Muscle layer of colon (tissue), 2 donors: ENCODE measurements around the gene NARS2.
"Not testable (repeated sequence)": the region's sequence is repeated elsewhere in the genome, so short reads cannot be mapped to it uniquely, and the experiment has no call there.

Experiments used
- H3K27ac ChIP-seq: one replicate; pipeline ENCODE4 v1.7.0; 2013; ENCODE audit warnings: low read depth, mild to moderate bottlenecking, low read length, moderate library complexity
- H3K27me3 ChIP-seq, 2 donors: one replicate each; pipeline ENCODE4 v1.7.0; 2013; ENCODE audit warnings: low read length in 2 of 2, mild to moderate bottlenecking in 2 of 2; ENCODE audit not compliant: insufficient read depth in 2 of 2, control insufficient read depth in 1 of 2
- H3K36me3 ChIP-seq: one replicate; pipeline ENCODE4 v1.7.0; 2013; ENCODE audit warnings: mild to moderate bottlenecking, low read length; ENCODE audit not compliant: insufficient read depth
- H3K4me1 ChIP-seq: one replicate; pipeline ENCODE4 v1.7.0; 2013; ENCODE audit warnings: mild to moderate bottlenecking, low read length; ENCODE audit not compliant: insufficient read depth
- H3K4me3 ChIP-seq, 2 donors: one replicate each; pipeline ENCODE4 v1.7.0; 2013; ENCODE audit warnings: low read length in 2 of 2, low read depth in 1 of 2, mild to moderate bottlenecking in 1 of 2, moderate library complexity in 1 of 2
- H3K9ac ChIP-seq: one replicate; pipeline ENCODE4 v1.7.0; 2013; ENCODE audit warnings: low read length
- H3K9me3 ChIP-seq: one replicate; pipeline ENCODE4 v1.7.0; 2013; ENCODE audit warnings: mild to moderate bottlenecking, low read length
- donor health status: abdominal sarcoma.
- donor health status: Adenocarcinoma of cecum.

NARS2 gene

GRCh38 chr11:78472905-78473304 lies 101.8 kb downstream of the NARS2 start:
- no peaks in the 10 kb centered on the region for H3K4me1 ChIP-seq
- H3K36me3 ChIP-seq, result no peaks in the 10 kb centered on the region
- no peak overlapping the region for H3K4me3 ChIP-seq
- H3K27me3 ChIP-seq, result no peaks in the 10 kb centered on the region
- H3K27ac ChIP-seq, result no peak overlapping the region
- no peak overlapping the region for H3K9ac ChIP-seq
- no peaks in the 10 kb centered on the region for H3K9me3 ChIP-seq

DNA sequence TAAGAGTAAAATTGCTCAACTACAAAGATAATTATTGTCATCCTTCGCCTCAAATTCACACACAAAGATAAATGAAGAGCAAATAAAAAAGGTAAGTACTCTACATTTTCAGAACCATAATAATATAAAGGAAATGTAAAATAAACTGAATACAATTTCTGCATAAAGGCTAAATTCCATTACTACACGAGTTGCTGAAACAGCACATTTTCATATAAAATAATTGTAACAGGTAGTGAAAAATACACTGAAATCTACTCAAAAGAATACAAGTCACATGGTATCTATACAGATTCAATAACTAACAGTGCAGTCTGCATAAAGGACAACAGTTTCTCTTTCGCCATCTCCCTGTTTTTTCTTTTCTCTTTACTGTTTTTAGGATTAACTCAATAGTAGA lies 102.3 kb downstream of the NARS2 start:
- Histone ChIP-seq H3K27ac (no peak overlapping the region), H3K9ac (no peak overlapping the region), H3K4me1 (no peaks in the 10 kb centered on the region), H3K9me3 (no peaks in the 10 kb centered on the region), H3K36me3 (no peaks in the 10 kb centered on the region), H3K4me3 (no peak overlapping the region), H3K27me3 (no peaks in the 10 kb centered on the region)

GRCh38 chr11:78470861-78471442 lies 103.7 kb downstream of the NARS2 start:
- Histone ChIP-seq H3K36me3 (no peaks in the 10 kb centered on the region), H3K4me1 (no peaks in the 10 kb centered on the region), H3K27me3 (no peaks in the 10 kb centered on the region), H3K9ac (no peak overlapping the region), H3K27ac (no peak overlapping the region), H3K4me3 (no peak overlapping the region), H3K9me3 (no peaks in the 10 kb centered on the region)

DNA sequence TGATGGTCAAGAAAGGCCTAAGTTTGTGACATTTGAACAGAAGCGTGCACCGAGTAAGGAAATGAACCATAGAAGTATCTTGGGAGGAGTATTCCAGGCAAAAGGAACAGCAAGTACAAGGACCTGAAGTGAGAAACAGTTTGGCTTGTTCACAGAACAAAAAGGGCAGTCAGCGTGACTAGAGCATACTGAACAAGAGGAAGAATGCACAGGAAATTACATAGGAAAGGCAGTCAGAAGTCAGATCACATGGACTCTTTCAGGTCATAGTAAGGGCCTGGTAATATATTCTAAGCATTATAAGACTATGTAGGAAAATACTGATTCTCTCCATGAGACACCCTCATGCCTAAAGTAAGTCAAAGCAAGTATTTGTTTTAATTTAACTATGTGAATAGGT lies 104.8 kb downstream of the NARS2 start:
- Histone ChIP-seq H3K36me3 (no peaks in the 10 kb centered on the region), H3K4me3 (no peak overlapping the region), H3K9ac (no peak overlapping the region), H3K4me1 (no peaks in the 10 kb centered on the region), H3K27me3 (no peaks in the 10 kb centered on the region), H3K9me3 (no peaks in the 10 kb centered on the region), H3K27ac (no peak overlapping the region)

DNA sequence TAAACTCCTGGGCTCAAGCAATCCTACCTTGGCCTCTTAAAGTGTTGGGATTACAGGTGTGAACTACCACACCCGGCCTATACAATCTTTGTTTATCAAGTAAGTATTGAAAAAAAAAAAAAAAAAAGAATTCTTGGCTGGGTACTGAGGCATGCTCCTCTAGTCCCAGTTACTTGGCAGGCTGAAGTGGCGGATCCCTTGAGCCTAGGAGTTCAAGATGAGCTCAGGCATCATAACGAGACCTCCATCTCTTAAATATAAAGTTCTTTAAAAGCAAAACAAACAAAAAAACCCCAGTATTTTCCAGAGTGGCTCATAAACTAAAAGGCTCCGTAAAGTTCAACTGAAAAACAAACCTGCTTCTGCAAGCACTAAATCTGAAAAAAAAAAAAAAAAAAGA lies 106.7 kb downstream of the NARS2 start:
- no peaks in the 10 kb centered on the region for H3K9me3 ChIP-seq
- no peaks in the 10 kb centered on the region for H3K27me3 ChIP-seq
- no peak overlapping the region for H3K4me3 ChIP-seq
- H3K9ac ChIP-seq, result no peak overlapping the region
- no peak overlapping the region for H3K27ac ChIP-seq
- no peaks in the 10 kb centered on the region for H3K36me3 ChIP-seq
- no peaks in the 10 kb centered on the region for H3K4me1 ChIP-seq

GRCh38 chr11:78467370-78467769 lies 107.3 kb downstream of the NARS2 start:
- Histone ChIP-seq H3K9ac (no peak overlapping the region), H3K4me3 (no peak overlapping the region), H3K27ac (no peak overlapping the region), H3K36me3 (no peaks in the 10 kb centered on the region), H3K9me3 (no peaks in the 10 kb centered on the region), H3K27me3 (no peaks in the 10 kb centered on the region), H3K4me1 (no peaks in the 10 kb centered on the region)

- Histone ChIP-seq H3K4me3 (no peak overlapping the region), H3K4me1 (no peaks in the 10 kb centered on the region), H3K27me3 (no peaks in the 10 kb centered on the region), H3K27ac (no peak overlapping the region), H3K9ac (no peak overlapping the region), H3K9me3 (no peaks in the 10 kb centered on the region), H3K36me3 (peaks cover 8% of the 10 kb centered on the region)
Measured at GRCh38 chr11:78465169-78465942, 109.3 kb downstream of the NARS2 start.

GRCh38 chr11:78464787-78465168 lies 109.9 kb downstream of the NARS2 start:
- not testable (repeated sequence) for H3K9ac ChIP-seq, H3K9me3 ChIP-seq, H3K27ac ChIP-seq, H3K36me3 ChIP-seq, H3K4me3 ChIP-seq, H3K27me3 ChIP-seq, H3K4me1 ChIP-seq

DNA sequence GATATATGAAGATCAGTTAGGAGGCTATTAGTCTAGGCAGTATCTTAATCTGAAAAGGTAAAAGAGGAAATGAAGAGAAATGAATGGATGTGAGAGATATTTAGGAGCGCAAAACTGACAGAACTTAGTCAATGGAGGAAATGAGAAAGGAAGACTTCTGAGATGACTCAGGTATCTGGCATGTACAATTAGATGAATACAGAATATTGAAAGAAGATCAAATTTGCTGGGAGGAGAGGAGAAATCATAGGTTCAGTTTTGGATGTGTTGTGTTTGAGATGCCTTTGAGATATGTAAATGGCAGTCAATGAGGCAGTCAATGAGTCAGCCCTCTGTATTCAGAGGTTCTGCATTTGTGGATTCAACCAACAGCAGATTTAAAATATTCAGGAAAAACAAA lies 114.2 kb downstream of the NARS2 start:
- peaks cover 8% of the 10 kb centered on the region for H3K36me3 ChIP-seq
- no peak overlapping the region for H3K9ac ChIP-seq
- H3K4me3 ChIP-seq, result no peak overlapping the region
- no peaks in the 10 kb centered on the region for H3K27me3 ChIP-seq
- no peaks in the 10 kb centered on the region for H3K4me1 ChIP-seq
- no peak overlapping the region for H3K27ac ChIP-seq
- H3K9me3 ChIP-seq, result no peaks in the 10 kb centered on the region

GRCh38 chr11:78459738-78460137 lies 114.9 kb downstream of the NARS2 start:
- no peak overlapping the region for H3K4me3 ChIP-seq
- H3K4me1 ChIP-seq, result no peaks in the 10 kb centered on the region
- peaks cover 8% of the 10 kb centered on the region for H3K36me3 ChIP-seq
- H3K9me3 ChIP-seq, result no peaks in the 10 kb centered on the region
- no peak overlapping the region for H3K9ac ChIP-seq
- no peak overlapping the region for H3K27ac ChIP-seq
- no peaks in the 10 kb centered on the region for H3K27me3 ChIP-seq

DNA sequence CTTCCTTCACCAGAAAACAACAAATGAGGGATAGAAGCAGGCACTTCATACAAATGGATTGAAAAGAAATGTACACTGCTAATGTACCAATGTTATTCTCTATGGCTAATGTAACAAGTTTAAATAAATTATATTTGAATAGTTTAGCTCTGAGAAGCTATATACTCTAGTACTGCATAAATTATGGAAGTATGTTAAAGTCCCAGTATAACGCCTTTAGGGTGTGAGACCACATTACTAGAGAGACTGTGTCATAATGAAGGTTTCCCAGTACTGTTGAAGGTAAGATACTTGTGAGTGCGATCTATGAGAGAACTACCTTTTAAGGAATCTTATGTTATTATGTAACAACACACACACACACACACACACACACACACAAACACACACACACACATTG lies 117.2 kb downstream of the NARS2 start:
- Histone ChIP-seq H3K27ac (no peak overlapping the region), H3K4me3 (no peak overlapping the region), H3K27me3 (no peaks in the 10 kb centered on the region), H3K9ac (no peak overlapping the region), H3K36me3 (peaks cover 8% of the 10 kb centered on the region), H3K4me1 (no peaks in the 10 kb centered on the region), H3K9me3 (no peaks in the 10 kb centered on the region)
